ENCODE results near the gene CLCN7.

Gene CLCN7

GRCh38 chr16:1464196-1464893 lies 10.5 kb downstream of the CLCN7 start:
- no peak for DNase-seq (ENCODE audit: low read depth)

DNA sequence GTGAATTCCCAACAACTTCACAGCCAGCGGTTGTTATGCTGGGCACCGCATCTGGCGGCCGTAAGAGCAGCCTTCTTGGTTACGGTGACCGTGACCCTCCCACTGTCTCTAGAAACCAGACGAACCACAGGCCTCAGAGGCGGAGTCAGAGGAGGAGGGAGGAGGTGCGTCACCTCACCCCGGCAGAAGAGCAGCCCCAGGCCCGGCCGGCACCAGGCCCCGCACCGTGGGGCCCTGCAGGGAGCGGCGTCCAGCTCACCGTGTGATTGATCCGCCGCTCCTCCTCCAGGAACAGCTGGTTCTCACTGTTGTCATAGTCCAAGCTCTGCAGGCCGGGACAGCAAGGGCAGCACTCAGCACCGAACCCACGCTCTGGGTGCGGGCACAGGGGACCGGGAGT lies 13.7 kb downstream of the CLCN7 start:
- DNase-seq (ENCODE audit: low read depth) = no peak

DNA sequence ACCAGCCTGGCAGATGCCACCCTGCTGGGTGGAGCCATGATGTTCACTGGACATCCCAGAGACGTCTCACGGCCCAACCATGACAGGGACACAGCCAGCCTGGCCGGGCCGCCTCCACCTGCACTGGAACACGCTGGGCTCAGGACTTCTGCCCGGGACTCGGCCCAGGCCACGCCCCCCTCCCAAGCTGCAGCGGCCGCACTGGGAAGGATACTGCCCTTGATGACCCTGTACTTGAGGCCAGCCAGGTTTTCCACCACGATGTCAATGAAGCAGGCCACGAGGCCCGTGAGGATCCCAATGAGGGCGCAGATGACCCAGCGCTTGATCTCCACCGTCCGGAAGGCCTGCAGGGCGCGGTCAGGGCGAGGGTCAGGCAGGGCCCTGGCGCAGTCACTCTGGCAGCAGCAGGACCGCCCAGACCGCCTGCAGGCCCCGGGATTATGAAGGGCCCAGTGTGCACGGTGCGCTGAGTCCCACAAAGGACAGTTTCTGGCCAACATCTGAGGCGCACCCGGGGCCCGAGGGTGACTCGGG lies 14.2 kb downstream of the CLCN7 start:
- no peak for DNase-seq (ENCODE audit: low read depth)

- no peak for DNase-seq (ENCODE audit: low read depth)
Measured at GRCh38 chr16:1459967-1460366, 14.9 kb downstream of the CLCN7 start.

- no peak for DNase-seq (ENCODE audit: low read depth)
Measured at GRCh38 chr16:1458977-1459341, 15.9 kb downstream of the CLCN7 start.

- DNase-seq (ENCODE audit: low read depth) = no peak
Measured at GRCh38 chr16:1458336-1458976, 16.4 kb downstream of the CLCN7 start.

- DNase-seq (ENCODE audit: low read depth) = no peak
Measured at GRCh38 chr16:1457489-1458245, 17.2 kb downstream of the CLCN7 start.

DNA sequence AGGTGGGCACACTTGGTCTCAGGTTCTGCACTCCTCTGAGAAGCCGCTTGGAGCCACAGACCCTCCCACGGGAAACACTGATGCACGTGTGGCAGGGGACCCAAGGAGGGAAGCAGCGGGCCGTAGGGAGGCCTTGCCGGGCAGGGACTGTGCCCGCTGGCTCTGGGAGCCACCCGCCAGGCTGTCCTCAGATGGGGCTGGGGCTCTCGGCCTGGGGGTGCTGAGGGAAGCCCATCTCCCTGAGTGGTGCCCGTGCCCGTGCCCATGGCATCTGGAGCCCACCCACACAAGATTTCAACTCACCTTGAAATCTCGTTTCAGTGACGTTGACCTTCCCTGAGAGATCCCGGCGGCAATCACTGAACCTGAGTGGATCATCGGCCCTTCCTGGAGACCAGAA lies 17.9 kb downstream of the CLCN7 start:
- no peak for DNase-seq (ENCODE audit: low read depth)

GRCh38 chr16:1455190-1456171 lies 19.3 kb downstream of the CLCN7 start:
- DNase-seq (ENCODE audit: low read depth) = no peak

DNA sequence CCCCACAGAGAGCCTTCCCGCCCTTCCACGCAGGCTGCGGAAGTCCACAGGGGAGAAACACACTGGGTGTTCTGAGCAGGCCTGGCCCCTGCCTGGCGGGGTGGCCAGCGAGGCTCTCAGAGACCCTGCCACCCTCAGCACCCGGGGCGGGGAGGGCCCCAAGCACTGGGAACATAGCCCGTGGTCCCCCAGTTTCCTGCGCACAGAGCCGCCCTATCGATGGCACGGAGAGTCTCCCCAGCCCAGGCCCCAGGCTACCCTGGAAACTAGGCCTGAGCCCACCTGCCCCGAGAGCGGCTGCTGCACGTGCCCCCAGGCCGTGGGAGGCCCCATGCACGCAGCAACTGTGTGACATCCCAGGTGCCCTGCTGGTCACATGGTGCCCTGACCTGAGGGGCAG lies 20.3 kb downstream of the CLCN7 start:
- no peak for DNase-seq (ENCODE audit: low read depth)

DNA sequence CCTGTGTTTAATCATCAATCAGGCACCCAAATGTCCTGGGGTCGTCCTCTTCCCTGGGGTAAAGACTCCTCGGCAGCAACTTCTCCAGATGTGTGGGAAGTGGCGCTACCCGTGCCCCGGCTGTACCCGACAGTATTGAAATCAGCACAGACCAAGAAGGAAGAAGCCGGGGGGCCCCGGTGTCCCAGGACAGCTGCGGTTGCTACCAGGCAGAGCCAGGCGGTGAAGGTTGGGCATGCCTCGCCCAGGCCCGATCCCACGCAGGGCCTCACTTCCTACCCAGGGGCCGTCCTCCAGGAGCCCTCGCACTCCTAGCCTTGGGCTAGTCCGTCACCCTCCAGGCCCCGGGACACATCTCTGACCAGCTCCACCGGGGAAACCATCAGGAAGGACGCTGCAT lies 21.5 kb downstream of the CLCN7 start:
- DNase-seq (ENCODE audit: low read depth) = no peak

DNA sequence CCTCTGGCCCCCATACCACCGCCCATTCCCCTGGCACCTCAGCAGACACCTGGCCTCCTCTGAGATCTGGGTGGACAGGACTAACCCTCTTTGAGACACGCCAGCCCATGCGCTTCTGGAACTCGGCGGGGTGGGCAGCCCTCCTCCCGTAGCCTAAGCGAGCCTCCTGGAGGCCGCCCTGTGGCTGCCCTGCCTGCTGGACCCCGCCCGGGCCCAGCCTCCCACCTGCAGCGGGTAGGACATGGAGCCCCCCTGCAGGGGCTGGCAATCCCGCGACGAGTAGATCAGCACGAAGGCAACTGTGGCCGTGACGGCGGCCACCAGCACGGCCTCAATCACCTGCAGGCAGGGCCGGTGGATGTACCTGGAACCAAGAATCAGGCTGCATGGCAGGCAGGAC lies 22.3 kb downstream of the CLCN7 start:
- DNase-seq (ENCODE audit: low read depth) = no peak

GRCh38 chr16:1451702-1452392 lies 23.0 kb downstream of the CLCN7 start:
- DNase-seq (ENCODE audit: low read depth) = no peak

GRCh38 chr16:1450841-1451240 lies 24.0 kb downstream of the CLCN7 start:
- DNase-seq (ENCODE audit: low read depth) = no peak

DNA sequence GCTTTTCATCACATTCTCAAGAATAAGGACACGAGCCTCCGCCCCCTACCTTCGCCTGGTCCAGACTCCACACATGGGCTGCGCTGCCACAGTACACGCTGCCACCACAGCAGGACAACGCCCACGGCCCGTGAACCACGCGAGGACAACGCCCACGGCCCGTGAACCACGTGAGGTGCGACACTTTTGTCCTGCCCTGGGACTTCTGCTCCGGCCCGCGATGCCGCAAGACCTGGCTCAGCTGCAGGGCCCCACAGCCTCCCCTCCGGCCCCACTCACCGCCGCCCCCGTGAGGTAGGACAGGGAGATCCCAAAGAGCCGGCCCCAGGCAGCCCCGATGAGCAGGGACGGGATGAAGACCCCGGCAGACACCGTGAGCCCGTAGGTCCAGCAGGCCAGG lies 24.6 kb downstream of the CLCN7 start:
- DNase-seq (ENCODE audit: low read depth) = no peak

GRCh38 chr16:1449201-1449788 lies 25.5 kb downstream of the CLCN7 start:
- DNase-seq (ENCODE audit: low read depth) = no peak

- no peak for DNase-seq (ENCODE audit: low read depth)
Measured at GRCh38 chr16:1448536-1449116, 26.2 kb downstream of the CLCN7 start.

GRCh38 chr16:1447965-1448364 lies 26.9 kb downstream of the CLCN7 start:
- no peak for DNase-seq (ENCODE audit: low read depth)

- DNase-seq (ENCODE audit: low read depth) = no peak
Measured at GRCh38 chr16:1446296-1447080, 28.3 kb downstream of the CLCN7 start.
